Pancreas (tissue), 10 donors: ENCODE measurements around the gene POLR3E. TPM values are rescaled to one million over a fixed set of nuclear protein-coding genes. Genes with fewer than 3 reads are reported as not detected.

Experiments used
- ATAC-seq, 4 donors: fragments of 200-7000 bp; cut with Tn5 transposase; one replicate each; pipeline versions ENCODE4 v1.8.0 to v1.9.1; 2020; ENCODE audit warnings: mild to moderate bottlenecking in 4 of 4, moderate library complexity in 4 of 4
- DNase-seq, 6 donors: peaks; one replicate each; pipeline ENCODE4 v3.0.0-alpha.2; 2020
- FAIRE-seq: peaks from 2 replicates; lab custom pipeline; 2012; peaks lifted over from hg19 to GRCh38; lab: Jason Lieb, UNC
- H3K27ac ChIP-seq, 4 donors: fragments of 200-600 bp; sonication (generic); 1 replicate in 3 of 4; 2 replicates in 1 of 4; pipeline versions ENCODE4 v1.5.0 to v1.8.0; 2020
- H3K27me3 ChIP-seq, 4 donors: fragments of 200-600 bp; one replicate each; pipeline ENCODE4 v1.8.0; 2021
- H3K36me3 ChIP-seq, 3 donors: fragments of 200-600 bp; sonication (generic) in 1 of 3; one replicate each; pipeline versions ENCODE4 v1.5.0 to v1.8.0; 2020 to 2021
- H3K4me1 ChIP-seq, 3 donors: fragments of 200-600 bp; one replicate each; pipeline ENCODE4 v1.8.0; 2021
- H3K4me3 ChIP-seq, 4 donors: fragments of 200-600 bp; sonication (generic) in 2 of 4; one replicate each; pipeline versions ENCODE4 v1.5.0 to v1.8.0; 2020 to 2021
- H3K9me3 ChIP-seq, 4 donors: fragments of 200-600 bp; one replicate each; pipeline ENCODE4 v1.8.0; 2021
- WGBS, 2 donors: extraction: QIAGEN DNeasy Blood & Tissue Kit; methylation state at CpG; one replicate each; pipeline ENCODE4 v1.1.7; 2013; 5-methylcytosine and 5-hydroxymethylcytosine counted together
- intact Hi-C, 3 donors: fragments of 100-400 bp; cut with DNase I; formaldehyde crosslinking; loops; one replicate each; pipeline versions ENCODE4 v1.11.1 to v1.14.2; 2022
- polyA plus RNA-seq, 2 donors: library from polyadenylated mRNA; stranded (reverse); fragments of 200-250 nt; gene quantifications; one replicate each; pipeline ENCODE4 v1.2.3, GENCODE V29; 2013
- total RNA-seq, 6 donors: library from RNA; stranded (reverse); fragmentation: NEBNext Ultra II Directional in 4 of 6; extraction: Animal tissue kit (Norgen Biotek cat#: 25700) in 4 of 6; gene quantifications; one replicate each; pipeline versions ENCODE4 v1.2.1 to v1.2.4, GENCODE V29; 2021 to 2023
- TF ChIP-seq, protein P1 (sequence below), 4 donors: fragments of 200-600 bp; sonication (generic) in 3 of 4; IDR thresholded peaks; one replicate each; pipeline versions ENCODE4 v1.5.0 to v1.8.0; 2021; ENCODE audit warnings: antibody characterized with exemption in 4 of 4
- donor health status: healthy with polysubstance abuse.
- donor health status: DM: no; HTN: no; CAD: no; lungs with moderate emphysema.
- donor health status: DM: no; HTN: no; CAD: no.
- donor health status: control.
- donor health status: control.
- donor health status: Bipolar disorder and iron deficiency.
- donor health status: DM: yes; HTN: yes; CAD: no.
- donor health status: DM: no; HTN: no; CAD: no.
- donor health status: DM: no; HTN: no; CAD: no.
- donor health status: DM: yes; HTN: yes; CAD: no.

Gene POLR3E, protein sequence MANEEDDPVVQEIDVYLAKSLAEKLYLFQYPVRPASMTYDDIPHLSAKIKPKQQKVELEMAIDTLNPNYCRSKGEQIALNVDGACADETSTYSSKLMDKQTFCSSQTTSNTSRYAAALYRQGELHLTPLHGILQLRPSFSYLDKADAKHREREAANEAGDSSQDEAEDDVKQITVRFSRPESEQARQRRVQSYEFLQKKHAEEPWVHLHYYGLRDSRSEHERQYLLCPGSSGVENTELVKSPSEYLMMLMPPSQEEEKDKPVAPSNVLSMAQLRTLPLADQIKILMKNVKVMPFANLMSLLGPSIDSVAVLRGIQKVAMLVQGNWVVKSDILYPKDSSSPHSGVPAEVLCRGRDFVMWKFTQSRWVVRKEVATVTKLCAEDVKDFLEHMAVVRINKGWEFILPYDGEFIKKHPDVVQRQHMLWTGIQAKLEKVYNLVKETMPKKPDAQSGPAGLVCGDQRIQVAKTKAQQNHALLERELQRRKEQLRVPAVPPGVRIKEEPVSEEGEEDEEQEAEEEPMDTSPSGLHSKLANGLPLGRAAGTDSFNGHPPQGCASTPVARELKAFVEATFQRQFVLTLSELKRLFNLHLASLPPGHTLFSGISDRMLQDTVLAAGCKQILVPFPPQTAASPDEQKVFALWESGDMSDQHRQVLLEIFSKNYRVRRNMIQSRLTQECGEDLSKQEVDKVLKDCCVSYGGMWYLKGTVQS
- total RNA-seq (10 to 100 TPM; 26.3 to 38.3 (median 31.9) TPM), polyA plus RNA-seq (10 to 100 TPM; 26.6 to 28.4 TPM)

GRCh38 chr16:22297114-22297870 lies at the start of gene POLR3E:
Gene POLR3E (plus strand): TSS chr16:22297409. CDS start chr16:22302969, 5,560 bp downstream.
- TF ChIP-seq, protein P1, sequence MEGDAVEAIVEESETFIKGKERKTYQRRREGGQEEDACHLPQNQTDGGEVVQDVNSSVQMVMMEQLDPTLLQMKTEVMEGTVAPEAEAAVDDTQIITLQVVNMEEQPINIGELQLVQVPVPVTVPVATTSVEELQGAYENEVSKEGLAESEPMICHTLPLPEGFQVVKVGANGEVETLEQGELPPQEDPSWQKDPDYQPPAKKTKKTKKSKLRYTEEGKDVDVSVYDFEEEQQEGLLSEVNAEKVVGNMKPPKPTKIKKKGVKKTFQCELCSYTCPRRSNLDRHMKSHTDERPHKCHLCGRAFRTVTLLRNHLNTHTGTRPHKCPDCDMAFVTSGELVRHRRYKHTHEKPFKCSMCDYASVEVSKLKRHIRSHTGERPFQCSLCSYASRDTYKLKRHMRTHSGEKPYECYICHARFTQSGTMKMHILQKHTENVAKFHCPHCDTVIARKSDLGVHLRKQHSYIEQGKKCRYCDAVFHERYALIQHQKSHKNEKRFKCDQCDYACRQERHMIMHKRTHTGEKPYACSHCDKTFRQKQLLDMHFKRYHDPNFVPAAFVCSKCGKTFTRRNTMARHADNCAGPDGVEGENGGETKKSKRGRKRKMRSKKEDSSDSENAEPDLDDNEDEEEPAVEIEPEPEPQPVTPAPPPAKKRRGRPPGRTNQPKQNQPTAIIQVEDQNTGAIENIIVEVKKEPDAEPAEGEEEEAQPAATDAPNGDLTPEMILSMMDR (IDR thresholded peaks at IDR 0.05) = peak; percentile 80 to 90 (median 88)
- Histone ChIP-seq H3K36me3 (no peaks in the 10 kb centered on the region), H3K27me3 (peaks cover 0 to 2% (median 0%) of the 10 kb centered on the region in 4 donors), H3K9me3 (no peaks in the 10 kb centered on the region), H3K4me1 (peaks cover 4 to 14% (median 9%) of the 10 kb centered on the region in 3 donors), H3K27ac (peak within 1 kb of the TSS; percentile 95 to 98 (median 96)), H3K4me3 (peak within 1 kb of the TSS; percentile 70 to 98 (median 96))
- 0% methylated on average over 72 to 76 of the region's 76 CpGs for WGBS, 2 donors
- intact Hi-C loops = loop anchor here in 2 of 3 donors (5.0 to 10.0 kb wide), 2 partner anchors 100 to 292 kb away; partner anchors contain the start of genes MOSMO (in 1 of the 2) and PDZD9 (in 1 of the 2)
- ATAC-seq = peak; percentile 89 to 96 (median 92)
- DNase-seq = peak; percentile 97 to 100 (median 100)
- FAIRE-seq = no peak

GRCh38 chr16:22250522-22250921 lies 46.7 kb upstream of the POLR3E start:
- Histone ChIP-seq H3K27me3 (no peaks in the 10 kb centered on the region), H3K27ac (no peak overlapping the region), H3K9me3 (no peaks in the 10 kb centered on the region), H3K4me1 (no peaks in the 10 kb centered on the region), H3K4me3 (no peak overlapping the region), H3K36me3 (peaks cover 0 to 45% (median 12%) of the 10 kb centered on the region in 3 donors)
- intact Hi-C loops = no loop called here
- TF ChIP-seq, protein P1 (IDR thresholded peaks at IDR 0.05) = no peak
- FAIRE-seq = no peak
- 94 to 98% methylated on average over 6 of the region's 6 CpGs for WGBS, 2 donors
- no peak for ATAC-seq
- no peak for DNase-seq

DNA sequence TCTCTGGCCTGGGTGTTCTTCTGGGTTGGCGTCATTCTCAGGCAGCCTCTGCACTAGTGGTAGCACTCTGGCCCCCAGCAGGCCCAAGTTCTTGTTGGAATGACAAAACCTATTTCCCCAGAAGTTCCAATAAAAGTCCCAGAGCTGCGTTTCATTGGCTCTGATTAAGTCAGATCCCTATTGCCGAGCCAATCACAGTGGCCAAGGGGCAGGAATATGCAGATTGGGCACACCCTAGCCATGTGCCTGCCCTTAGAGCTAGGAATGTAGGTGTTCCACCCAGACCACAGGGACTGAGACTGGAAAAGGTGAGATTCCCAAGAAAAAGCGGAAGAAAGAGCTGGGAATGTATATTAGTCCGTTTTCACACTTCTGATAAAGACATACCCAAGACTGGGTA lies 44.9 kb upstream of the POLR3E start:
- intact Hi-C loops = no loop called here
- no peak overlapping the region for H3K27ac ChIP-seq
- H3K36me3 ChIP-seq = peaks cover 4 to 47% (median 17%) of the 10 kb centered on the region in 3 donors
- TF ChIP-seq, protein P1 (IDR thresholded peaks at IDR 0.05) = no peak
- FAIRE-seq (no peak), DNase-seq (no peak), ATAC-seq (no peak)
- no peaks in the 10 kb centered on the region for H3K27me3 ChIP-seq
- H3K9me3 ChIP-seq = no peaks in the 10 kb centered on the region
- 83 to 96% methylated on average over 5 of the region's 5 CpGs for WGBS, 2 donors
- no peak overlapping the region for H3K4me3 ChIP-seq
- H3K4me1 ChIP-seq = no peaks in the 10 kb centered on the region

GRCh38 chr16:22253272-22253671 lies 43.9 kb upstream of the POLR3E start:
- intact Hi-C loops = no loop called here
- 95% methylated on average over 5 of the region's 5 CpGs for WGBS, 2 donors
- no peaks in the 10 kb centered on the region for H3K9me3 ChIP-seq
- no peak overlapping the region for H3K4me3 ChIP-seq
- TF ChIP-seq, protein P1 (IDR thresholded peaks at IDR 0.05) = no peak
- DNase-seq (no peak), FAIRE-seq (no peak), ATAC-seq (no peak)
- H3K36me3 ChIP-seq = peaks cover 14 to 57% (median 26%) of the 10 kb centered on the region in 3 donors
- H3K4me1 ChIP-seq = no peaks in the 10 kb centered on the region
- H3K27me3 ChIP-seq = no peaks in the 10 kb centered on the region
- H3K27ac ChIP-seq = no peak overlapping the region
